HG02571 (cell line): ENCODE data around the gene FBRSL1.
A peak's percentile ranks its signal among the peaks of the same experiment; 100 is the strongest.

Experiments used
- ATAC-seq: cut with Tn5 transposase; IDR thresholded peaks from one replicate; pipeline ENCODE4 v1.9.1; 2021; ENCODE audit warnings: mild to moderate bottlenecking, moderate library complexity; ENCODE audit not compliant: unreplicated experiment

FBRSL1 gene

DNA sequence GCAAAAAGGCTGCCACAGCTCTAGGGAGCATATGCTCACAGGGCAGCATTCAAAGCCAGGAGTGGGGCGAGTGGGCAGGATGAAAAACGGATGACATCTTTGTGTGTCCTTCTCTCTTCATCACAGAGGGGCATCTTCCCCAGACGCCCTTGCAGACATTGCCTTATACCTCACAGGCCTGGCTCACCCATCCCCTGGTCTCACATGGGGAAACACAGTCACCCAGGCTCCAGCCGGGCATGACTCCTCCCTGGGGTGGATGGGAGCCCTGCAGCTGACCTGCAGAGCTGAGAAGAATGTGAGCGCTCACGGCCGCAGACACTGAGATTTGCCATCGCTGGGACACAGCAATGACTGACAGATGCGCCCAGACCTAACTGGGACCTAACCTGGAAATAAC is 7.2 kb upstream of the FBRSL1 start:
- no peak for ATAC-seq

GRCh38 chr12:132483208-132483607 is 6.7 kb upstream of the FBRSL1 start:
- ATAC-seq, result no peak

- ATAC-seq, result no peak
These were observed 6.3 kb upstream of the FBRSL1 start for GRCh38 chr12:132483612-132484011.

DNA sequence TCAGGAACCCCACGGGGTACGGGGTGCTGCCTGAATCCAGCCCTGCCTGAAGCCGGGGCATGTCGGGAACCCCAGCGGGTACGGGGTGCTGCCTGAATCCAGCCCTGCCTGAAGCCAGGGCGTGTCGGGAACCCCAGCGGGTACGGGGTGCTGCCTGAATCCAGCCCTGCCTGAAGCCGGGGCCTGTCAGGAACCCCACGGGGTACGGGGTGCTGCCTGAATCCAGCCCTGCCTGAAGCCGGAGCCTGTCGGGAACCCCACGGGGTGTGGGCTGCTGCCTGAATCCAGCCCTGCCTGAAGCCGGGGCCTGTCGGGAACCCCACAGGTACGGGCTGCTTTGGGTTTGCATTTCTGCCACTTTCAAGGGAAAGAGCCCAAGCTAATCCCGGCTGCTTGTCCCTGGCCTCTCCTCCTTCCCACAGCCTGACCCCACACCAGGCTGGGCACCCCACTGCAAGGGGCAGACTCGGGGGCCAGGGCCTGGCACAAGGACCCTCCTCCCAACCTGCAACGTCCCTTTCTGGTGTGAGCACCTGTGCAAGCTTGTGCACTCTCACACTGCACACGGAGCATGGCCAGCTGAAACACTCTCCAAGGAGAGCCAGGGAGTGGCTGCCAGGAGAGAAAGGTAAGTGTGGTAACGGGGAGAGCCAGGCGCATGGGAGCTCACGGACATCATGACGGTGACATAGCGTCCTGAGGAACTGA is 5.6 kb upstream of the FBRSL1 start:
- no peak for ATAC-seq

DNA sequence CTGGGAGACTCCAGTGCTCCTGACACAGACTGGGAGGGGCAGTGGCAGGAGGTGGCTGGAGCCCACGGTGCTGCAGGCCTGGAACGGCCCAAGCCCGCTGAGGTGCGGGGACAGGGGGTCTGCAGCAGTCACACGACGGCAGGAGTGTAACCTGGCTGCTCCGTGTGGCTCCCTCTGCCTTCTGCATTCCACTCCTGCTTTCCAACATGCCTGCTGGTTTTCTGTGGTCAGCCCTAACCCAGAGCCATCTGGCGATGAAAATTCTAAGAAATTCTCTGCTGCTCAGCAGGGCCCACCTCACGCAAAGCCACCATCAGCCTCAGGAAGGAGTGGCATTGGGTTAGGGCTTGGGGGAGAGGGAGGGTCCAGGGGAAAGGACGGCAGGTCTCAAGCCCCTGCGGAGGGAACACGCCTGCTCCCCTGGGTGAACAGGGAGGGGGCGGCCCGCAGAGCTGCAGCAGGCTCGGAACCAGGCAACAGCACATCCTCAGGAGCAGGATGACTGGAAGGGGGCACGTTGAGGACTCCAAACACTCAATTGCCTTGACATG is 5.0 kb upstream of the FBRSL1 start:
- no peak for ATAC-seq

GRCh38 chr12:132485619-132486018 is 4.3 kb upstream of the FBRSL1 start:
- no peak for ATAC-seq

- no peak for ATAC-seq
These were observed 3.8 kb upstream of the FBRSL1 start for GRCh38 chr12:132486168-132486567.

- ATAC-seq, result no peak
These were observed 3.4 kb upstream of the FBRSL1 start for GRCh38 chr12:132486576-132486975.

- ATAC-seq, result no peak
These were observed 2.6 kb upstream of the FBRSL1 start for GRCh38 chr12:132487311-132487741.

GRCh38 chr12:132488127-132489077 is 1.5 kb upstream of the FBRSL1 start:
- no peak for ATAC-seq

- ATAC-seq, result no peak
These were observed 811 bp upstream of the FBRSL1 start for GRCh38 chr12:132489078-132489601.

- ATAC-seq, result peak; percentile 6
These were observed 629 bp downstream of the FBRSL1 start for GRCh38 chr12:132490422-132491137.

DNA sequence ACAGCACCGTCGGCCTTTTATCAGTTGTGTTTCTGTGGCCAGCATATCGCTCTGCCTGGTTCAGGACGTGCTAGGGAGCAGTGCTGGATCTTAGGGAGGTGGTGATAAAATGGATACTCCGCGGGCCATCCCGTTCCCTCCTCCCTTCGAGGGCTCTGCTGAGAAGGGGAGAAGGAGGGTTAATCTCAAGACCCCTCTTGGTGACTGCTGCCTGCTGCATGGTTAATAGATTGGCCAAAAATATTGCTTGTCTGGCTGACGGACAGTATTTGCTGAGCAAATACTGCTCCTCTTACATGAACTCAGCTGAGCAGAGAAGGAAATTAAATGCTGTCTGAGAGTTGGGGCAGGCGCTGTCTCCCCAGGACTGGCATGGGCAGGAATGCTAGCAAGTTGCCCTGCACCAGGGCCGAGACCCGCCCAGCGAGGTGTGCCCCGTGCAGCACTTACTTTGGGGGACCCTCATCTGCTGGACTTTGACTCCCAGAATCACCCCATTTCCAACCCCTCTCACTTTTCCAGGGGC is 1.2 kb downstream of the FBRSL1 start:
- ATAC-seq, result no peak

GRCh38 chr12:132491761-132492378 is 1.9 kb downstream of the FBRSL1 start:
- no peak for ATAC-seq

DNA sequence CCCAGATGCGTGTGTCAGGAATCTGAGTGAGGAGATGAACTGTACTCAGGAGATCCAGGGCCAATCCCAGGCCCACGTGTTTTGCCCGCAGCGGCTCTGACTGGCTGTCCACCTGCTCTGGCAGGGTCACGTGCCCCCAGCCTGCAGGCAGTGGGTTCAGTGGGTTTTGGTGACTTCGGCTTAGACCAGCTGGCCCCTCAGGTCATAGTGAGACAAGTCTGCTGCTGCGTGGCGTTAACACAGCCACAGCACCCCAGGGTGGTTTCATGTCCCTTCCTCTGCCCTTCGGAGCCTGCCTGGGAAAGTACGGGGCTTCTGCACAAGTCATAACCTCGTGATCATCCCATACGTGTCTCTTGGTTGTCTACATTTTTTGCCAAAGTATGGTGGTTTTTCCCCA is 2.6 kb downstream of the FBRSL1 start:
- ATAC-seq, result no peak

DNA sequence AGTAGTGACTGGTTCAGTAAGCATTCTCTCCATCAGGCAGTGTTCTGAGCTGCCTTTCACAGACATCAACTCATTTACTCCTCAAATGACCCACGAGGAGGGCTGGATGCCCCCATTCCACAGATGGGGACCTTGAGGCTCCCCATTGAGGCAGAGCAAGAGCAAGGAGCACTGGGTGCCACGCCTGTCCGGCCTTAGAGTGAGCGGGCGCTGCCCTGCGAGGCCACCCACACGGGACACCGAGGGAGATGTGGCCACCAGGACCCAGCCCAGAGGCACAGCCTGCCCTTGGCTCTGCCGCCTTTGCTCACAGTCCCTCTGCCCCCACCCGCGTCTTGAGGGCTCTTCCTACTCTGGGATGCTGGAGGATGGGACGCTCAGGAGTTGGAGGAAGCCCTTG is 3.0 kb downstream of the FBRSL1 start:
- ATAC-seq, result no peak

DNA sequence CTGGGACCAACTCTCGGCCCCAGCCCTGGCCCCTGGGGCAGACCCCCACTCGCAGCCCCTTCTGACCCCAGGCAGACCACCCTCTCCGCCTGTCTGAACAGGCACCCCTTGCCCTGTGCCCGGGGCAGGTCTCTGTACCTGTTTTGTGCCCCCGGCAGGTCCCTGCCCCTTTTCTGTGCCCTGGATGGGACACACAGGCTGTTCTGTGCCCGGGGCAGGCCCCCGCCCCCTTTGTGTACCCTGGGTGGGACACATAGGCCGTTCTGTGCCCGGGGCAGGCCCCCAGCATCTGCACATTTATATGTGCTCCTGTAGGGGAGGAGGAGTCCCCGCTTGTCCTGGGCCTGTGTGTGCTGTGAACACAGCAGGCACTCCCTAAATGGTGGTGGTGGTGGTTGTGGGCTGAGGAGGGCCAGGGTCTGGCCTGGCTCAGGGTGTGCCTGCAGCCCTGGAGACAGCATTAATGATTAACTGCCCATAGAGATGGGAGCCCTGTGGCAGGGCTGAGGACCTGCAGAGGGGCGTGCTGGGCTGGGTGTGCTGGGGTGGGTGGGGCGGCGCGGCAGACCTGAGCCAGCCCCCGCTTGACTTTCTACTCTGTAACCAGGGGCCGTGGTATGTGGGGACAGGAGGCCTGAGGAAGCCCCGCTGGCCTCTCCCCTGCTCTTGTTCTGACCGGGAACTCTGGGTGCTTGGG is 3.7 kb downstream of the FBRSL1 start:
- ATAC-seq, result no peak

DNA sequence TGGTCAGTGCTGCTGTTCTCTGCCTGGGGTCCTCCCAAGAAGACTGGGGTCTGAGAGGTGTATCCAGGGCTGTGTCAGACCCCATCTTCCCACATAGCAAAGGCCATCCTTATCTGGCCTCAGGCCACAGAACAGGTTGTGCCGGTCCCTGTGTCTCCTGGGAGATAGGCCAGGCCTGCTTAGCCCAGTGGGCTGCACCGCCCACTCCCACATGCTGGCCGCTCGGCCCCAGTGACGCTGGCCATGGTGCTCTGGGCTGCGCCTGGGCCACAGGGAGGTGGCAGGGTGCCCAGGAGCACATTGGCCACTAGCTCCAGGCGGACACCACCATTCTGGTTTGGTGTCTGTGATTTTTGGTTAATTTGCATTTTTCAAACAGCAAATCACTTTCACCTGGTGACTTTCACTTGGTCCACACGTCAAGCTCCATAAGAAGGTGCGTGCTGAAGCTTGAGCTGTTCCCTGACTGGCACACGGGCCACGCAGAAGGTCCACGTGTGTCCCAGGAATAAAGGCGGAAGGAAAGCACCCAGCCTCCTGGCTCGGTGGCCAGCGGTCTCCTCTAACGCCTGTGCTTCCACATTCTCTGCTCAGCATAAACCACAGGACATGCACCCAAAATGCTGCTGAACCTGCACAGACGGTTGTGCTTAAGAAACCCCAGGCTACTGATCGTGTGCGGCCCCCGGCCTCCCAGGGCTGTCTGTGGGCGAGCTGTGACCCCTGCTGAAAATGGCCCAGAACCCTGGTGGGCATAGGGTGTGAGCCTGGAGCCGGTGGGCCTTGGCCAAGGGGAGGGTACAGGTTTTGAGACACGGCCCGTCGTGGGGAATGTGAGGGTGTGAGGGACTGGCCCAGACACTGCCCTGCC is 4.6 kb downstream of the FBRSL1 start:
- no peak for ATAC-seq

- ATAC-seq, result no peak
These were observed 5.2 kb downstream of the FBRSL1 start for GRCh38 chr12:132495165-132495544.
